ENCODE results near the gene RGS10. TPM values are rescaled to one million over a fixed set of nuclear protein-coding genes. Genes with fewer than 3 reads are reported as not detected.

The RGS10 gene
- total and polyA plus RNA-seq, 10 of the 15 experiments (the other 5 are each of a cell fraction or from before 2014, with no cell fraction given), result 72.8 to 193 (median 127) TPM

GRCh38 chr10:119555178-119555784 lies 12.8 kb upstream of the RGS10 start:
- SMC1A ChIA-PET (ENCODE audit: uncharacterized antibody, unreplicated experiment), result interaction anchor here (0.7 kb wide), 1 partner anchor 107 kb away, joined by 3 read pairs; no protein-coding TSS in a partner anchor
- no peak for ATAC-seq

GRCh38 chr10:119550827-119551226 lies 8.3 kb upstream of the RGS10 start:
- Histone ChIP-seq H3K4me1 (ENCODE audit: control insufficient read depth, insufficient read depth, low read length) (no peaks in the 10 kb centered on the region), H3K4me2 (ENCODE audit: control insufficient read depth, insufficient read depth) (no peak overlapping the region), H3K27me3 (replicated peaks in 1 of 2; ENCODE audit: control insufficient read depth in 2 of 2, insufficient read depth in 2 of 2, low read length in 1 of 2) (no peaks in the 10 kb centered on the region), H3K4me3 (no peak overlapping the region), H4K20me1 (ENCODE audit: control insufficient read depth, insufficient read depth) (no peaks in the 10 kb centered on the region), H2AFZ (ENCODE audit: control insufficient read depth, low read depth, low read length) (no peak overlapping the region), H3K9ac (ENCODE audit: control insufficient read depth, insufficient read depth, low read length) (no peak overlapping the region), H3K9me3 (replicated peaks; ENCODE audit: control insufficient read depth, insufficient read depth, low read length) (no peaks in the 10 kb centered on the region), H3K36me3 (ENCODE audit: control insufficient read depth in 2 of 2, insufficient read depth in 2 of 2, low read length in 1 of 2) (no peaks in the 10 kb centered on the region), H3K79me2 (ENCODE audit: control insufficient read depth, insufficient read depth, low read length) (no peaks in the 10 kb centered on the region), H3K27ac (ENCODE audit: control insufficient read depth, insufficient read depth) (no peak overlapping the region)
- 43% methylated on average over 4 of the region's 4 CpGs for WGBS (ENCODE audit: insufficient coverage, insufficient replicate concordance, low lambda C conversion rate, missing lambda C conversion rate)
- no peak for FAIRE-seq
- no peak for ATAC-seq
- ChIA-PET SMC1A (ENCODE audit: uncharacterized antibody, unreplicated experiment) (interaction anchor here (0.8 kb wide), 1 partner anchor 352 kb away, joined by 3 read pairs; no protein-coding TSS in a partner anchor), CTCF (interaction anchor here (0.7 to 1.1 kb wide), 2 partner anchors 8 to 28 kb away, joined by 3 read pairs; partner anchors contain the start of gene RGS10), POLR2A (interaction anchor here (0.6 kb wide), 1 partner anchor 63 kb away, joined by 3 read pairs; no protein-coding TSS in a partner anchor), RAD21 (ENCODE audit: unreplicated experiment) (no interaction called here)
- in situ Hi-C loops (cut with MboI) (no loop called here), intact Hi-C loops (cut with micrococcal nuclease; ENCODE audit: unreplicated experiment) (no loop called here)
- no peak for DNase-seq (ENCODE audit: low read depth, low spot score)
- no TSS peak for BruUV-seq (replicated peaks)
- no peak for TF ChIP-seq GABPA (IDR thresholded peaks at IDR 0.05; ENCODE audit: low read depth)
- no peak for TF ChIP-seq ZZZ3 (IDR thresholded peaks at IDR 0.05; ENCODE audit: control insufficient read depth, insufficient read length, low read depth)
- TF ChIP-seq ZBTB4 (CRISPR knock-in tag; IDR thresholded peaks at IDR 0.05), result no peak
- no peak for TF ChIP-seq ZNF217 (IDR thresholded peaks at IDR 0.05)
- no peak for TF ChIP-seq ZBED1 (IDR thresholded peaks at IDR 0.05; ENCODE audit: borderline replicate concordance)
- no peak for TF ChIP-seq TAF1 (IDR thresholded peaks at IDR 0.05; ENCODE audit: borderline replicate concordance, low read depth, low read length)
- TF ChIP-seq STAT3 (IDR thresholded peaks at IDR 0.05; ENCODE audit: low read depth, low read length), result no peak
- TF ChIP-seq ELK1 (IDR thresholded peaks at IDR 0.05; ENCODE audit: low read depth, low read length), result no peak
- TF ChIP-seq RB1 (IDR thresholded peaks at IDR 0.05; ENCODE audit: borderline replicate concordance), result no peak
- TF ChIP-seq PAX8 (IDR thresholded peaks at IDR 0.05), result no peak
- TF ChIP-seq HCFC1 (IDR thresholded peaks at IDR 0.05; ENCODE audit: low read length), result no peak

More at GRCh38 chr10:119555178-119555784, 12.8 kb upstream of the RGS10 start:
- no TSS peak for BruUV-seq (replicated peaks)
- Histone ChIP-seq H3K79me2 (ENCODE audit: control insufficient read depth, insufficient read depth, low read length) (no peaks in the 10 kb centered on the region), H3K27ac (ENCODE audit: control insufficient read depth, insufficient read depth) (no peak overlapping the region), H2AFZ (ENCODE audit: control insufficient read depth, low read depth, low read length) (no peak overlapping the region), H3K27me3 (replicated peaks in 1 of 2; ENCODE audit: control insufficient read depth in 2 of 2, insufficient read depth in 2 of 2, low read length in 1 of 2) (no peaks in the 10 kb centered on the region), H3K9ac (ENCODE audit: control insufficient read depth, insufficient read depth, low read length) (no peak overlapping the region), H3K4me2 (ENCODE audit: control insufficient read depth, insufficient read depth) (no peak overlapping the region), H4K20me1 (ENCODE audit: control insufficient read depth, insufficient read depth) (no peaks in the 10 kb centered on the region), H3K4me3 (no peak overlapping the region), H3K4me1 (ENCODE audit: control insufficient read depth, insufficient read depth, low read length) (no peaks in the 10 kb centered on the region), H3K36me3 (ENCODE audit: control insufficient read depth in 2 of 2, insufficient read depth in 2 of 2, low read length in 1 of 2) (no peaks in the 10 kb centered on the region), H3K9me3 (replicated peaks; ENCODE audit: control insufficient read depth, insufficient read depth, low read length) (no peaks in the 10 kb centered on the region)
- DNase-seq (ENCODE audit: low read depth, low spot score) (no peak), FAIRE-seq (no peak)
- RAD21 ChIA-PET (ENCODE audit: unreplicated experiment), result no interaction called here
- intact Hi-C loops (cut with micrococcal nuclease; ENCODE audit: unreplicated experiment) (no loop called here), in situ Hi-C loops (cut with MboI) (no loop called here)
- 67% methylated on average over 5 of the region's 6 CpGs for WGBS (ENCODE audit: insufficient coverage, insufficient replicate concordance, low lambda C conversion rate, missing lambda C conversion rate)
- CTCF ChIA-PET, result interaction anchor here (0.6 to 1.9 kb wide), 4 partner anchors 12 to 509 kb away, joined by 3 to 10 read pairs (median 3); partner anchors contain the start of gene RGS10
- TF ChIP-seq NRF1 (conservative IDR thresholded peaks at IDR 0.05; ENCODE audit: low read depth, low read length), result no peak
- no peak for TF ChIP-seq SMAD1 (IDR thresholded peaks at IDR 0.05; ENCODE audit: low read depth, partially characterized antibody)
- TF ChIP-seq FOXK2 (IDR thresholded peaks at IDR 0.05), result no peak
- no peak for TF ChIP-seq POLR2AphosphoS2 (IDR thresholded peaks at IDR 0.05; ENCODE audit: low read depth, low read length)
- no peak for TF ChIP-seq PAX5 (IDR thresholded peaks at IDR 0.05; ENCODE audit: borderline replicate concordance, low read depth, low read length)
- POLR2A ChIA-PET, result no interaction called here
